Mononuclear cell (primary cell): ENCODE results near the gene RBFOX2. TPM values are rescaled to one million over a fixed set of nuclear protein-coding genes. Genes with fewer than 3 reads are reported as not detected.

ENCODE experiments used
- H3K27me3 ChIP-seq: 2 replicates; pipeline ENCODE4 v1.6.0; 2011; ENCODE audit warnings: low read length, control low read depth; ENCODE audit not compliant: insufficient read depth
- H3K4me1 ChIP-seq: 2 replicates; pipeline ENCODE4 v1.5.1; 2011; ENCODE audit warnings: mild to moderate bottlenecking, low read length, control low read depth; ENCODE audit not compliant: insufficient read depth
- H3K4me3 ChIP-seq: 2 replicates; pipeline ENCODE4 v1.5.1; 2011; ENCODE audit warnings: mild to moderate bottlenecking, low read length, moderate library complexity
- H3K9me3 ChIP-seq: 2 replicates; pipeline ENCODE4 v1.5.1; 2011; ENCODE audit warnings: low read depth, mild to moderate bottlenecking, control low read depth, low read length
- total RNA-seq: library from RNA; depleted of rRNA; stranded (reverse); fragments of >200 nt; gene quantifications from one replicate; pipeline ENCODE4 v1.2.3, GENCODE V29; 2012

Gene RBFOX2
- total RNA-seq, 1 donor, result 0.42 TPM

DNA sequence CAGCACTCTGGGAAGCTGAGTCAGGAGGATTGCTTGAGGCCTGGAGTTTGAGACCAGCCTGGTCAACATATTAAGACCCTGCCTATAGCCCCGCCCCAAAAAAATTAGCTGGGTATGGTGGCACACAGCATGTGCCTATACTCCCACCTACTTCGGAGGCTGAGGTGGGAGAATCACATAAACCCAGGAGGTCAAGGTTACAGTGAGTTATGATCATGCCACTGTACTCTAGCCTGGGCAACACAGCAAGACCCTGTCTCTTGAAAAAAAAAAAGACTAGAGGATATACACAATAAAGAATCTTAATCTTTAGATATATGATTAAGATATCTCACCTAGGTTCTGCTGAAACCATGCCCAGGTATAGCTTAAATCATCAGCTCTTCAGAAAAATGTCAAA is 174.3 kb downstream of the RBFOX2 start:
- H3K4me1 ChIP-seq, result no peaks in the 10 kb centered on the region
- no peaks in the 10 kb centered on the region for H3K27me3 ChIP-seq
- H3K4me3 ChIP-seq, result no peak overlapping the region
- H3K9me3 ChIP-seq, result no peaks in the 10 kb centered on the region

DNA sequence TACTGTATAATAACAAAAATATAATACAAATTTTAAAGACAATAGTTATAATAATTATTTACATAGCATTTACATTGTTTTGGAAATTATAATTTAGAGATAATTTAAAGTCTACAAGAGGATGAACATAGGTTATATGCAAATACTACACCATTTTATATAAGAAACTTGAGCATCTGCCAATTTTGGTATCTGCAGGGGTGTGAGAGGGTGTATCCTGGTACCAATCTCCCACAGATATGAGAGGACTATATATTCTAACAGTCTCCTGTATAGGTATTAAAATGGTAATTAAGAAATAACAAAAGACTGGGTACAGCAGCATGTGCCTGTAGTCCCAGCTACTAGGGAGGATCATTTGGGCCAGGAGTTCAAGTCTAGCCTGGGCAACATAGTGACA is 176.5 kb downstream of the RBFOX2 start:
- H3K4me3 ChIP-seq, result no peak overlapping the region
- no peaks in the 10 kb centered on the region for H3K27me3 ChIP-seq
- no peaks in the 10 kb centered on the region for H3K4me1 ChIP-seq
- H3K9me3 ChIP-seq, result no peaks in the 10 kb centered on the region

DNA sequence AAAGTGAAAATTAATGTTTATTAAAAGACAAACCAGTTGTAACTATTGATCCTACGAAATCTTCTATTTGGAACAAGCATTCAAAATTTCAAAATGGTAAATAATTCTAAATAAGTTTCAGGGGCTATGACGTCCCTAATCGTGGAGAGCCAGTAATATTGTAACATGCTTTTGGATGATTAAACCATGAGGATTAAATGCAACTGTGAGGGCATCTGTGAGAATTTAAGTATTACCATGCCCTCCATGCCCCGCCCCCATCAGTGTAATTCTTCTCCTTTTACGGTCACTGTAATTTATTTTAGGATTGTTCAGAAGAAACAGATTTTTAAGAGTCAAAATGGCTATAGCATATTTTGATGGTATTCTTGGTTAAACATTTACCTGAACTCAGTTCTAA is 177.8 kb downstream of the RBFOX2 start:
- H3K27me3 ChIP-seq, result no peaks in the 10 kb centered on the region
- no peaks in the 10 kb centered on the region for H3K9me3 ChIP-seq
- no peak overlapping the region for H3K4me3 ChIP-seq

DNA sequence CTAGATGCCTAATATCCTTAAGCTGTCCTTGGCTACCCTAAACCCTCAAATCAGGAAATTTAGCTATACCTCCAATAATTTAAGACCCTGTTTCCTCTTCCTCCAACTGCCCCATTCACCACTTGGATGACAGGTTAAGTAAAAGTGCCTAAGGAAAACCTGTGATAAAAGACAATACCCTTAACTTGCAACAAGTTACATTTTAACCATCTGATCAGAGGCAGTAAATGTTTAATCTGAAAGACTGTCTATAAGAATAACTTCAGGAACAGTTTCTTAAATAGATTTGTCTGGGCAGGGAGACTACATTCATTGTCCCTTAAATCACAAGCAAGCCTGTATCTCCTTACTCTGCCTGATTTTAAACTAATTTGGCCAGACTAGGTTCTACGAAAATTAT is 181.8 kb downstream of the RBFOX2 start:
- H3K4me1 ChIP-seq, result no peaks in the 10 kb centered on the region
- H3K9me3 ChIP-seq, result no peaks in the 10 kb centered on the region
- H3K4me3 ChIP-seq, result no peak overlapping the region
- H3K27me3 ChIP-seq, result peaks cover 2% of the 10 kb centered on the region

More for the DNA sequence above, 177.8 kb downstream of the RBFOX2 start:
- no peaks in the 10 kb centered on the region for H3K4me1 ChIP-seq

DNA sequence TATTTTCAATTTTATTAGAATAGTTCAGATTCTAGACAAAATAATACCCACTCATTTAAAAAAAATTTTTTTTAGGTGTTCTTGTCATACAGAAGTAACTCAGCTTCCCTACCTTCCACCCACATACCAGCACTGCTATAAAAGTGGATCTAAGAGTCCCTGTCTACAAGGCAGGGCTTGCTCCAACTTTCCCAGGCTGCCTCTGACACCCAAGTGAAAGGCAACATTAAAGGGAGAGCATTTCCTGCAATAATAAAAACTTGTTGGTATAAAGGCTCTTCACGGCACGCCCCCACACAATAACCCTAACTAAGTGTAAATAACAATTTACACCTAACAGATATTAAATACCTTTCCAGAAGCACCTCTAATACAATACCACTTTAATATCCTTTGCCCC is 183.7 kb downstream of the RBFOX2 start:
- Histone ChIP-seq H3K4me1 (no peaks in the 10 kb centered on the region), H3K27me3 (peaks cover 4% of the 10 kb centered on the region), H3K4me3 (no peak overlapping the region), H3K9me3 (no peaks in the 10 kb centered on the region)

DNA sequence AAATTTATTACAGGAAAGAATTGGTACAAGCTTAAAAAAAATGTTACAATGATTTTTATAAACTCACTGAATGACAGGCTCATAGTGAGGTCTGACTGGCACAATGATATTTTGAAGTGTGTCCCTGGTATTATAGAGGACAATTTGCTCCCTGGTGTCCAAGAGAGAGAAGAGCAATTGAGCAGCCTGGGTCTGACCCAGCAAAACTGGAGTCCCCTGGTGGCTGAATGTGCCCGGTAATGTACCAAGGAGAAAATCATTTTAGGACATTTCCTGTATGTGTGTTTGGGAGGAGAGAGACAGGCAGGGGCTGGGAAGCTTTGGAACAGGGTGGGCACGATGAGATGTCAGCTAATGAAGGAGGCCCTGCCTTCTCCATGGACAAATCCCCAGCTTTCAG is 185.7 kb downstream of the RBFOX2 start:
- H3K4me1 ChIP-seq, result no peaks in the 10 kb centered on the region
- H3K27me3 ChIP-seq, result peaks cover 11% of the 10 kb centered on the region
- H3K4me3 ChIP-seq, result no peak overlapping the region
- H3K9me3 ChIP-seq, result no peaks in the 10 kb centered on the region

DNA sequence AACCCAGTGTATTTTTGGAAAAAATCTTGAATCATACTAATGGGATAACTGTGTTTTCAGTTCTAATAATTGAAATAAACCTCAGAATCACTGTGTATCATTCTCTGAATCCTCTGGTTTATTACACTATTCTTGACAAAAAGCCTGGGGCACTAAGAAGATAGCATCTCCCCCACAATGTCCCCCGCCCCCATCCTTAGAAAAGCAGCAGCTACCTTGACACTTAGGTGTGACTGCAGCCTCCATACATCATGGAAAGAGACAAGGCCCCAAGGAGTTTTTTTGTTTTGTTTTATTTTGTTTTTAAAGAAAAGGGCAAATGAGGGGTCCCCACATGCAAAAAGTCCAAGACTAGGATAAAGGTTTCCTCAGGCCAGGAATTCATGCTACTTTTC is 186.1 kb downstream of the RBFOX2 start:
- H3K4me3 ChIP-seq, result no peak overlapping the region
- peaks cover 11% of the 10 kb centered on the region for H3K27me3 ChIP-seq
- H3K4me1 ChIP-seq, result no peaks in the 10 kb centered on the region
- H3K9me3 ChIP-seq, result no peaks in the 10 kb centered on the region

DNA sequence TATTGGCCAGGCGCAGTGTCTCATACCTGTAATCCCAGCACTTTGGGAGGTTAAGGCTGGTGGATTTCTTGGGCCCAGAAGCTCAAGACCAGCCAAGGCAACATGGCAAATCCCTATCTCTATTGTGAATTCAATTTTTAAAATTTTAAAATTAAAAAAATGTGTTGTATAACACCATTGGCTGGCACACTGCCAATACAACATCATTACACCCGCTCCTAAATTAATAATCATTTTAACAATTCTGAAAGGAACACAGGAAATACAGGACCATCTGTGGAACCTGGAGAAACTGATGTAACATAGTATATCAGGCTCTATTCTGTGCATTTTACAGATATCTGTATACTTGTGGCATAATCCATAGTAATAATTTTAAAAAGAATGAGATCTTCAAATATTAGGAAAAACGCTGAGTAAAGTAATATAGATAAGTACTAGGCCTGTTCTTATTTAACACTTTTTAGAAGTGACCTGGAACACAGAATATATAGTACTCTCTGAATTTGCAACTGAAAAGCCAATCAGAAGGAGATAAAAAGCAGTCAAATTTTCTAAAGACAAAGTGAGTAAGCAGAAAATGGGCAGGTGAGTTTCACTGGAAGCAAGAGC is 186.6 kb downstream of the RBFOX2 start:
- Histone ChIP-seq H3K4me1 (no peaks in the 10 kb centered on the region), H3K9me3 (no peaks in the 10 kb centered on the region), H3K27me3 (peaks cover 11% of the 10 kb centered on the region), H3K4me3 (no peak overlapping the region)

DNA sequence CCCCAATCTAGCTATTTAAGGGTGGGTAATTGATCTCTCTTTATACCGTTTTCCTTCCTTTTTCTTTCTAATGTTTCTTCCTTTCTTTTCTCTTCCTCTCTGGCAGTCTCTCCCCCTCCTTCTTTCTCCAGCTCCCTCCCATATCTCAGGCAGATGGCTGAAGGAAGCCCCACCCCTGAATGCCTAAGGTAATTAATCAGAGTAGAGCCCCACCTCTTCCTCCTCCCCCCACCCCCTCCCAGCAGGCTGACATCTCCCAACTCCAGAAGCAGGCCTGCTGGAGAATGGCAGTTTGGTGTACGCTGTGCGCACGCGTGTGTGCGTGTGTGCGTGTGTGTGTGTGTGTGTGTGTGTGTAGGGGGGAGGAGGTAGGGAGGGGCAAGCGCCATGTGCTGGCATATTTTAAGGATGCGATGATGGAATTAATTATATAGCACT is 188.3 kb downstream of the RBFOX2 start:
- Histone ChIP-seq H3K9me3 (no peaks in the 10 kb centered on the region), H3K4me3 (no peak overlapping the region), H3K4me1 (no peaks in the 10 kb centered on the region), H3K27me3 (peaks cover 11% of the 10 kb centered on the region)

DNA sequence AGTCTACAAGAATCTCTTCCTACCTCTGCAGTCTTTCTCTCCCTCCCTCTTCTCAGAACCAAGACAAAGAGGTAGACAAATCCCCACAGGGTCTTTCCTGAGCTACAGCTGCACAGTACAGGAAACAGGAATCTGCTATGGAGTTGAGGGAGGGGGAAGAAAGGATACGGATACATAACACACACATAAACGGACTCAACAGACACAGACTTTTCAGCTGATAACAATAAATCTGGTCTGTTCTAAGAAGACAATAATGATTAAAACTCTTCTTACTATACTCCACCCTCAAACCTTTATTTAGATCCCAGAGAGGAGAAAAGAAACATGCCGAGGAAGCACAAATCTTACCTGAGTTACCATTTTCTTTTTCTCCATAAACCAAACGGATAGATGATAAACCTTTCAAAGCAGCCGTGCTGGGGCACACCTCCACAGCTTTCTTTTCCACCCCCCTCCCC is 188.8 kb downstream of the RBFOX2 start:
- H3K4me3 ChIP-seq, result no peak overlapping the region
- H3K27me3 ChIP-seq, result peaks cover 11% of the 10 kb centered on the region
- no peaks in the 10 kb centered on the region for H3K4me1 ChIP-seq
- no peaks in the 10 kb centered on the region for H3K9me3 ChIP-seq

DNA sequence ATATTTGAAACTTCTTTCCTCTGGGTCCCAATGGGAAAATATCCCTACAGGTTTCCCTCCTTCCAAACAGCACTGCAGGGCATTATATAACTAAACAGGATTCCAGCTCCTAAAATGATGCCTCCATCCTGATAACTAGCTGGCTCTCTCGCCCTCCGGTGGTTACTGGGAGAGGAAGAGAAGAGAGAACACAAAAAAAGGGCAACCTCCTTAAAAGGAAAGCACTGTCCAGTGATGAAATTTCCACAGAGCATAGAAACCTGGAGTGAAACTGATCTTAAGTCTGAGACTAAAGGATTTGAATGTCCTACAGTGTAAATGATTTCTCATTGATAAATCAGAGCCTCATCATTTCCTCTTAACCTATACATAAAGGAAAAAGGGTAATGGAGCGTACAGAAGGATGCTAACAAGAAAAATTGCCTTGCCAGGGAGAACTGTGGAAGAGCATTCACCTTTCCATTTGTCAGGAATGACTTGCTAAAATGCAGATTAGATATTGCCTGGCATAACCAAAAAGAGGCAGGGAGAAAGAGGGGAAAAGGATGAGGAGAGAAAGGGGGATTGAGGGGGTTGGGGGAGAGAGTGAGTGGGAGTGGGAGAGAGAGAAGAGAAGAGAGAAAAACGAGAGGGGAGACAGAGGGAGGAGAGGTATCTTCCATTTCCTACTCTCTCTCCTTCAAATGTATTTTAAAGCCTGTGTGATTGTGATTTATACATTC is 189.6 kb downstream of the RBFOX2 start:
- H3K4me1 ChIP-seq, result no peaks in the 10 kb centered on the region
- no peaks in the 10 kb centered on the region for H3K9me3 ChIP-seq
- H3K27me3 ChIP-seq, result peaks cover 11% of the 10 kb centered on the region
- H3K4me3 ChIP-seq, result no peak overlapping the region

DNA sequence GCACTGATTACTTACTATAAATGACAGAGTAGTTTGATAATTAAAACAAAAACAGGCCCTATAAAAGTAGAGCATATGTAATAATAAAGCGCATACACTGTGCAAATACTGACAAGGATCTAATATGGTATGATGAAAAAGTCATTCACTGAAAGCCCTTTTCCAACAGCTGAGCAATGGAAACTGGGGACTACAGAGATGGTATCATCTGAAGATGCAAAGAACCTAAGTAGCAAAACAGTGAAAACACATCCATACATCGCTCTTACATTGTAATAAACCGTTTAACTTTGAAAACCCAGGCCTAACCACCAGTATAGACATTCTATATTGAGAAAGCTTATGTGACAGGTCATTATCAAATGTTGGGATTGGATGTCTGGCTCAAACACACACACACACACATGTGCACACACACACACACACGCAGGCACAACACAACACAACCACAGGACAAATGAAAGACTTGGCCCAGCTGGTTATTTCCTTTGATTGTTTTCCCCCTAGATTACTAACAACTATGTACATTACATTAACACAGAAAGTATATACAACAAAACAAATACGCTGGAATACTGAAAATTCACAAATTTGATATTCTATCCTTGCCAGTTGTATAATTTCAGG is 191.4 kb downstream of the RBFOX2 start:
- H3K9me3 ChIP-seq, result no peaks in the 10 kb centered on the region
- H3K4me3 ChIP-seq, result no peak overlapping the region
- peaks cover 9% of the 10 kb centered on the region for H3K27me3 ChIP-seq
- no peaks in the 10 kb centered on the region for H3K4me1 ChIP-seq

DNA sequence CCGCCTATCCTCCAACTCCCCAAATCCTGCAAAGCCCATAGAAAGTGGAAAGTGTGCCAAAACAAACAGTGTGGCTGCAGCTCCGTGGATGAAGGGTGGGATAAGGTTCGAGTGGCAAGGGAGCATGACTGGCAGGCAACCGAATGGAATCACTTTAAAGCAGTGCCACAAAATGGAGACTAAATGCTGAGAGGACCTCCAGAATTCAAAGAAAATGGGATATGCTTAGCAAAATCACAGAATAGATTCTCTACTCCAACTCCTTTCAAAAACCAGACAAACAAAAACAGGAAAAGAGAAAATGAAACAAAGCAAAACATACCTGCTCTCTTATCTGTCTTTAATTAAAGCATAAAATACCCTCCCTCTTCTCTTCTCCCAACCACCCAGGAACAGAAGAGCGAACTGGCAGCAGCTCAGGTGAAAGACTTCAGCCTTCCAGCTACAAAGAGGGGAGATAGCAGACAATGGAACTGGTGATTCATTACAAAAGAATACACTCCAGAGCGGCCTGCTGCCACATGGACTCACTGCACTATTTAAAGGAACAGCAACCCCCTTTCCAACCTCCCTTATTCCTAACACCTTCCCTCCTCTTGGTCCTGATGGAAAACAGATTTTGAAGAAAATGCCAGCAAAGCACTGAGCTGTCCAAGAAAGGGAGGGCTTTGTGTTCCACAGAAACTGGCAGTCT is 192.5 kb downstream of the RBFOX2 start:
- Histone ChIP-seq H3K4me3 (no peak overlapping the region), H3K9me3 (no peaks in the 10 kb centered on the region), H3K4me1 (no peaks in the 10 kb centered on the region), H3K27me3 (peaks cover 9% of the 10 kb centered on the region)

DNA sequence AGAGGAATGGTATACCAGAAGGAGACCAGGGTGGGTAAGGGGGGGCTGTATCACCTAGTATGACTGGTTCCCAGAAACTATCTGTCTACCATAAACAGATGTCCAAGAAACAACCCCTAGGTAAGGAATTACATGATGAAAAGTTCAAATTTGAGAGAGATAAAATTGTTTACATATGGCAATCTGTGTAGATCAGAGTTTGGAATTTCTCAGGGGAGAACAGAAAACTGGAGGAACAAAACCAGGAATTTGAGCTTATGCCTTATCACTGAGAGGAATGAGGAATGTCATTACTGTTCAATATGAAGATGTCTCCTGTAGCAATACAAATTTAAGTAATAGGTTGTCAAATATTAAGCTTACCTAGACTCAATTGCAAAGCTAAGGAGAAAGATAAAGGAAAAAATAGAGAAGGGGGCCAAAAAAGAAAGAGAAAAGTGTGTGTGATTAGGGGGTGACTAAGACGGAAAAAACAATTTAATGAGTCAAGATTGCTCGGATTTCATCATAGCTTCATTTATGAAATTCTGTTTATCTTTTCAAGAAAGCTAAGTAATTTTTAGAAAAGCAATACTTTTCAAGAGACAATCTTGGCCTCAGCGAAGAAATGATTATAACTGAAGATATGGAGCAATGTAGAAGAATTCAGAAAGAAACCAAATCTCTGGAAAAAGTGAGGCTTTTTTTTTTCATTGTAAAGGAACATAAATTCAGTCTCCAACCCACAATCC is 193.2 kb downstream of the RBFOX2 start:
- Histone ChIP-seq H3K27me3 (peaks cover 9% of the 10 kb centered on the region), H3K9me3 (no peaks in the 10 kb centered on the region), H3K4me3 (no peak overlapping the region)

DNA sequence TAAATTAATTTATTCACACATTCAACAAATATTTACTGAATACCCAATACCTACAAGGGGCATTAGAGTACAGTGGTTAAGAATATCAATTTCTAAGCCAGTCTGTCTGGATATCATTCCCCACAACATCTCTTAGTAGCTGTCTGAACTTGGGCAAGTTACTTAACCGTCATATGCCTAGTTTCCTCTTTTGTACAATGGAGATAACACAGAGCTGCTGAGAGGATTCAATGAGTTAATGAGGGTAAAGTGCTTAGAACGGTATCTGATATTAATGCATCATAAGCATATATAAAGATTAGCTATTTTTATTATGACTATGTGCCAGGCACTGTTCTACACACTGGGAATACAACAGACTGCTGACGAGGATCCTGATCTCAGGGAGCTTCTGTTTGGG is 194.6 kb downstream of the RBFOX2 start:
- no peaks in the 10 kb centered on the region for H3K4me1 ChIP-seq
- H3K27me3 ChIP-seq, result peaks cover 5% of the 10 kb centered on the region
- H3K9me3 ChIP-seq, result no peaks in the 10 kb centered on the region

More for the DNA sequence above, 193.2 kb downstream of the RBFOX2 start:
- H3K4me1 ChIP-seq, result no peaks in the 10 kb centered on the region

More for the DNA sequence above, 194.6 kb downstream of the RBFOX2 start:
- H3K4me3 ChIP-seq, result no peak overlapping the region
